GM12892 (cell line): ENCODE data around the gene SLC36A4.

Source experiments
- POLR2A ChIP-seq: IDR thresholded peaks from 2 replicates; pipeline ENCODE4 v1.6.1; 2011; ENCODE audit warnings: low read depth, low read length, control low read depth
- TAF1 ChIP-seq: IDR thresholded peaks from 2 replicates; pipeline ENCODE4 v1.6.1; 2011; ENCODE audit warnings: low read depth, mild to moderate bottlenecking, control low read depth, low read length, borderline replicate concordance

- TF ChIP-seq TAF1 = no peak
- TF ChIP-seq POLR2A = no peak
Observed at GRCh38 chr11:93160808-93161207, 37.0 kb downstream of the SLC36A4 start.
